Urinary bladder (tissue), 4 donors: ENCODE results near the gene SERPINH1. TPM values are rescaled to one million over a fixed set of nuclear protein-coding genes. Genes with fewer than 3 reads are reported as not detected.
A peak's percentile ranks its signal among the peaks of the same experiment; 100 is the strongest.
"Not testable (repeated sequence)": the region's sequence is repeated elsewhere in the genome, so short reads cannot be mapped to it uniquely, and the experiment has no call there.

Experiments used
- DNase-seq: peaks from one replicate; pipeline ENCODE4 v3.0.0-alpha.2; 2015; ENCODE audit errors: extremely low spot score
- H3K27ac ChIP-seq: one replicate; pipeline ENCODE4 v1.5.1; 2013; ENCODE audit warnings: low read depth, mild to moderate bottlenecking, moderate library complexity
- H3K36me3 ChIP-seq: one replicate; pipeline ENCODE4 v1.6.1; 2013; ENCODE audit warnings: mild to moderate bottlenecking, moderate library complexity; ENCODE audit not compliant: insufficient read depth
- H3K4me1 ChIP-seq: one replicate; pipeline ENCODE4 v1.6.1; 2013; ENCODE audit warnings: mild to moderate bottlenecking, moderate library complexity; ENCODE audit not compliant: insufficient read depth
- H3K4me3 ChIP-seq: one replicate; pipeline ENCODE4 v1.5.1; 2013; ENCODE audit warnings: low read depth, low read length
- WGBS: extraction: QIAGEN DNeasy Blood & Tissue Kit; methylation state at CpG from one replicate; pipeline ENCODE4 v1.1.7; 2013; 5-methylcytosine and 5-hydroxymethylcytosine counted together
- polyA plus RNA-seq: library from polyadenylated mRNA; stranded (reverse); fragments of 200-250 nt; gene quantifications from one replicate; pipeline ENCODE4 v1.2.3, GENCODE V29; 2013
- total RNA-seq: library from RNA; depleted of rRNA; stranded (reverse); fragments of >200 nt; gene quantifications from one replicate; pipeline ENCODE4 v1.2.3, GENCODE V29; 2014
- donor health status: healthy with polysubstance abuse.
- donor health status: healthy.

The SERPINH1 gene
- total and polyA plus RNA-seq, 2 donors: 217 to 489 TPM

DNA sequence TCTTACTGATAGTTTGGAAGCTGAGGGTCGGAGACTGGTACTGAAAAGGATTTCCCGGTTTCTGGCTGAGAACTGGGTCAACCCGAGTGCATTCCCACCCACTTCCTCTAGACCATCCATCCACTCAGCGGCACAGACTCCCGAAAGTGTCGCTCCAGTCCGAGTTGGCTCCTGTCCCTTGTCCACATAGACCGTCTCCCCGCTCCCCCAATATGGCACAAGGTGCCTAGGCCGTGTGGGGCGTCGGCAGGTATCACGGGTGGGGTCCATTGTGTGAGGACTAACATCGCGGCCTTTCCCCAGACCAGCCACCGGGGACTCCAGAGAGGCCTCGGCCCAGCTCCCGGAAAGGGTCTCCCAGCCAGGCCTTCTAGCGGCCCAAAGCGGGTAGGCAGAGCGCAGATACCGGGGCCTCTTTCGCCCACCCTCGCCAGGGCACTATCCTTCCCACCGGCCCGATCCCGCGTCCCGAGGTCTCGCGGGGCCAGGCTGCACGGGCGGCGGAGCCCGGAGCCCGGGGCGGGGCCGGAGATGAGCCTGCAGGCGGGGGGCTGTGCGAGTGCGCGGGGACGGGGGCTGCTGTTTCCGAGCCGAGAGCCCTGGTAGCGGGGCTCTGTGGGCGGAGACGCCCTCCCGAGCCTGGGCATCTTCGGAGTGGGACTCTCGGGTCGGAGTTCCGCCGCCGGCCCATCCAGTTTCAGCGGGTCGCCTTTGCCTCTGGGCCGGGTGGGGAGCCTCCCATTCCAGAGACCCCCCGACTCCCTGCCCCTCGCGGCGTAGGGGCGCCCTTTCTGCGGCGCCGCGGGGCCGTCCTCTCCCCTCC lies 21.1 kb downstream of the SERPINH1 start:
- no peaks in the 10 kb centered on the region for H3K4me1 ChIP-seq
- H3K27ac ChIP-seq: peak overlapping the region; percentile 97
- peak; percentile 60 for DNase-seq
- under 1% methylated on average over 68 of the region's 68 CpGs for WGBS
- peak overlapping the region; percentile 67 for H3K4me3 ChIP-seq
- H3K36me3 ChIP-seq: no peaks in the 10 kb centered on the region

- peak; percentile 49 for DNase-seq
- 18% methylated on average over 42 of the region's 42 CpGs for WGBS
- H3K4me1 ChIP-seq: no peaks in the 10 kb centered on the region
- H3K27ac ChIP-seq: peak overlapping the region; percentile 97
- H3K36me3 ChIP-seq: no peaks in the 10 kb centered on the region
- H3K4me3 ChIP-seq: peak overlapping the region; percentile 67
Measured at GRCh38 chr11:75583718-75584658, 21.9 kb downstream of the SERPINH1 start.

- H3K27ac ChIP-seq, H3K4me3 ChIP-seq, H3K4me1 ChIP-seq, DNase-seq, H3K36me3 ChIP-seq: not testable (repeated sequence)
- 82% methylated on average over 12 of the region's 12 CpGs for WGBS
Measured at GRCh38 chr11:75584659-75585292, 22.7 kb downstream of the SERPINH1 start.

GRCh38 chr11:75585293-75585670 lies 23.2 kb downstream of the SERPINH1 start:
- no peaks in the 10 kb centered on the region for H3K36me3 ChIP-seq
- no peaks in the 10 kb centered on the region for H3K4me1 ChIP-seq
- 89% methylated on average over 8 of the region's 8 CpGs for WGBS
- H3K4me3 ChIP-seq: no peak overlapping the region
- no peak for DNase-seq
- no peak overlapping the region for H3K27ac ChIP-seq

DNA sequence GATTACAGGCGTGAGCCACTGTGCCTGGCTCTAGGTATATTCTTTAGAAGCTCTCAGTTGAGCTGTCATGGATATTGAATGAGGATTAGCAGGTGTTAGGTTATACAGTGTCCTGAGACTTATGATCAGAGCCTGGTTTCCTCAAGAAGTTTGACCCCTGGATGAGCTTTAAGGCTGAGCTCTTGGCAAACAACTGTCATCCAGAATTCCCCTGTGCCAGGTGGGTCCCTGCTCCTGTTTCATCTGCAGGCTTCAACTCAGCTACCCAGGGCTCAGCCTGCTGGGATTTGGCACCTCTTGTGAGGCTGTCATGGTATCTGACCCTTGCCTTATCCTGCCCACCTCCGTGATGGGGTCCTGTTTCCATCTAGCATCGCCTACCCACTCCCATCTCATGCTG lies 24.3 kb downstream of the SERPINH1 start:
- DNase-seq: no peak
- H3K27ac ChIP-seq: no peak overlapping the region
- H3K36me3 ChIP-seq: no peaks in the 10 kb centered on the region
- H3K4me1 ChIP-seq: no peaks in the 10 kb centered on the region
- no peak overlapping the region for H3K4me3 ChIP-seq
- 95% methylated on average over 3 of the region's 3 CpGs for WGBS

DNA sequence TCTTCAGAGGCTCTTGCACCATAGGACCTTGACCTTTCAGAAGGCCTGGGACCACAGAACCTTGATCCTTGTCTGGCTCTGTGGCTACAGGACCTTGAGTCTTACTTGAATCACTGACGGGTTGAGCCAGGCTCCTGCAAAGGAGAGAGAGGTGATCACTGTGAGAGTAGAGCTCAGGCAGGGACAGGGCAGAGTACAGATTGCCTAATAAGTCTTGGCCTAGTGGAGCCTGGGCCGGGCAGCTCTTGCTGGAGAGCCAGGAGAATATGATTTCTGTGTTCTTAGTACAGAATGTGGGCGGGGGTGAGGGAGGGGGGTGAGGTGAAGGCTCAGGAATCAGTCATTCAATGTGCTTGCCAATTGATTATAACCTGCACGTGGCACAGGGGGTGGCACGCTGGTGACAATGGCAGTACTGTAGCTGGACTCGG lies 26.0 kb downstream of the SERPINH1 start:
- no peak overlapping the region for H3K4me3 ChIP-seq
- H3K4me1 ChIP-seq: no peaks in the 10 kb centered on the region
- H3K27ac ChIP-seq: no peak overlapping the region
- no peaks in the 10 kb centered on the region for H3K36me3 ChIP-seq
- DNase-seq: no peak
- 96% methylated on average over 6 of the region's 6 CpGs for WGBS

DNA sequence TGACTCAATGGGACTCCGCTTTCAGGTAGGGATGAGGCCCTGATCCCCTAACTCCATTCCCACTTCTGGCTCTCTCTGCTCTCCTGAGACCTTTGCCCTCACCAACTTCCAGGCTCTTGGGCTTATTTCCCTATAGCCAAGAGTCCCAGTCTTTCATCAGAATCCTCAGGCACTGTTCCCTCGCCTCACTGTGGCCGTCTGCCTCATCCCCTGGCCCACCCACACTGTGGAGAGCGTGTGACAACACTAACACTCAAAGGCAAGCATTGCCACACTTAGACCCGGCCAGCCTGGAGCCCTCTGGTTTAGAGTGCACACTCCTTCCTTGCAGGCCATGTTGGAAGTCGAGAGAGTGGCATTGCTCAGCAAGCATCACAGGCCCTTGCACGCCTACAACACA lies 27.0 kb downstream of the SERPINH1 start:
- H3K36me3 ChIP-seq: no peaks in the 10 kb centered on the region
- H3K27ac ChIP-seq: no peak overlapping the region
- no peak overlapping the region for H3K4me3 ChIP-seq
- no peaks in the 10 kb centered on the region for H3K4me1 ChIP-seq
- 88% methylated on average over 7 of the region's 7 CpGs for WGBS
- no peak for DNase-seq

DNA sequence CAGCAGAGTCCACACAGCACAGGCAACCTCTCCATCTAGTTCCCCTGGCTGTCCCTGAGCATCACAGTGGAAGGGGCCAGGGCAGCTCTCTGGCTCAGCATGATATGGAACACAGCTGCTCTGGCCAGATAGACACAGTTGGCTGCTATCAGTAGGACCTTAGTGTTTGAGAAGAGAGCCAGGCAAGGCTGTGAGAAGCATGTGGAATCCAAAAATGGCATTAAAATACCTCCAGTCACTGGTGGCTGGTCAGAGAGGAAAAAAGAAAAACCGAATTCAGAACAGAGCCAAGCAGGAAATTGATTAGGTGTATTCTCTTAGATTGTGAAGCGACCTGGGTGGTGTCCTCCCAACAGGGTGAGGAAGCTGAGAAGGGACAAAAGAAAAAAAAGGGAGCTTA lies 27.9 kb downstream of the SERPINH1 start:
- no peak overlapping the region for H3K4me3 ChIP-seq
- H3K36me3 ChIP-seq: no peaks in the 10 kb centered on the region
- WGBS: 69% methylated on average over 2 of the region's 2 CpGs
- H3K4me1 ChIP-seq: no peaks in the 10 kb centered on the region
- no peak overlapping the region for H3K27ac ChIP-seq
- DNase-seq: no peak

- 91% methylated on average over 8 of the region's 8 CpGs for WGBS
- H3K4me3 ChIP-seq: no peak overlapping the region
- no peak for DNase-seq
- H3K27ac ChIP-seq: no peak overlapping the region
- H3K36me3 ChIP-seq: no peaks in the 10 kb centered on the region
- no peaks in the 10 kb centered on the region for H3K4me1 ChIP-seq
Measured at GRCh38 chr11:75591371-75591770, 29.3 kb downstream of the SERPINH1 start.

DNA sequence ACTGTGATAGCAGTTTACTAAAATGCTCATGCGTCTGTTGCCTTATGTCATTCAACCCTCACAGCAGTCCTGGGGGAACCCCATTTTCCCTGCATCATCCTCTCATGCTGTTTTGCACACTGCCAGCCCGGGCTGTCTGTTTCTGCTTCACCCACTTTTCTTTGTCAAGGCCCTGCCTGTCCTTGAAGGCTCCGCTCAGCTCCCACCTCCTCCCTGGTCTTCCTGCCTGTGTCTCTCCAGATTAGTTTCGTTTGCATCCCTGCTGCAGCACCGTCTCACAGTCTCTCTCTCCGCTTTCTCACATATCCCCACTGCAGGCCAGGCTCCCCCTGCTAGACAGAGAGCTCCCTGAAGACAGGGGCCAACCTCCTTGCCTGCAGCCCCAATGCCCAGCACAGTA lies 29.9 kb downstream of the SERPINH1 start:
- H3K4me1 ChIP-seq: no peaks in the 10 kb centered on the region
- 88% methylated on average over 6 of the region's 6 CpGs for WGBS
- no peak overlapping the region for H3K4me3 ChIP-seq
- H3K36me3 ChIP-seq: no peaks in the 10 kb centered on the region
- no peak overlapping the region for H3K27ac ChIP-seq
- no peak for DNase-seq

GRCh38 chr11:75592715-75593114 lies 30.7 kb downstream of the SERPINH1 start:
- no peak for DNase-seq
- no peaks in the 10 kb centered on the region for H3K4me1 ChIP-seq
- H3K36me3 ChIP-seq: no peaks in the 10 kb centered on the region
- no peak overlapping the region for H3K27ac ChIP-seq
- H3K4me3 ChIP-seq: no peak overlapping the region
- 86% methylated on average over 2 of the region's 2 CpGs for WGBS

DNA sequence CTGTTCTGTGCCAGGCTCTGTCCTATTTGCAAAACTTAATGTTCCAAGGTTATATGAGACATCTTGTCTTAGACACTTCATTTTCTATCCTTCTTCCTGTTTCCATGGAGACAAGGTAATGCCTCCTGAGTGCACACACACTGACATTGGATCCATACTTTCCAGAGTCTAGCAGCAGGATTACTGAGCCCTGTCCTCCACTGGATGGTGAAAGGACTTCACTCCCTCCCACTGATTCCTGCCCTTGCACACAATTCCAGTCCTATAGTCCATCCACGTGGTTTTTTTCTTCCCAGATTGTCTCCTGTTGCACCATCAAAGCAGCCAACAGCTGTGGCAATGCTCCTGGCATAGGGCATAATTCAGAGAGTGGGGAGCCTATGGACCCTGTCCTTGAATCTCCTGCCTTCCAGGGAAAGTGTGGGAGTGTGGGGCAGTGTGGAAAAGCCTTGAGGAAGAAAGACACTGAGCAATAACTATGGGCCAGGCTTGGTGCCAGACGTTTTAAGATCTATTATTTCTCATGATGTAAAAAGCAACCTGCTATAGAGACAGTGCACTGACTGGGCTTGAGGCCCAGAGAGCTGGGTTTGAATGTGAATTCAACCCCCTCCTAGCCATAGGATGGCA lies 31.3 kb downstream of the SERPINH1 start:
- no peaks in the 10 kb centered on the region for H3K4me1 ChIP-seq
- no peak overlapping the region for H3K4me3 ChIP-seq
- 51% methylated on average over 2 of the region's 2 CpGs for WGBS
- no peak for DNase-seq
- no peaks in the 10 kb centered on the region for H3K36me3 ChIP-seq
- no peak overlapping the region for H3K27ac ChIP-seq

- Histone ChIP-seq H3K4me3 (no peak overlapping the region), H3K4me1 (no peaks in the 10 kb centered on the region), H3K36me3 (no peaks in the 10 kb centered on the region), H3K27ac (no peak overlapping the region)
- DNase-seq: no peak
- 84% methylated on average over 6 of the region's 6 CpGs for WGBS
Measured at GRCh38 chr11:75594211-75594610, 32.2 kb downstream of the SERPINH1 start.
